Mesendoderm (in vitro differentiated cells): ENCODE measurements around the gene SLC12A8.

ENCODE experiments used
- DNase-seq: peaks from one replicate; pipeline ENCODE4 v3.0.0; 2013
- H2AK5ac ChIP-seq: 2 replicates; pipeline ENCODE4 v1.6.1; 2013; ENCODE audit warnings: low read length, inconsistent platforms
- H2BK120ac ChIP-seq: 2 replicates; pipeline ENCODE4 v1.6.1; 2013; ENCODE audit warnings: low read depth, mild to moderate bottlenecking, low read length, moderate library complexity, mixed read lengths
- H2BK15ac ChIP-seq: replicated peaks from 2 replicates; pipeline ENCODE4 v1.6.1; 2013; ENCODE audit warnings: low read depth, mild to moderate bottlenecking, moderate library complexity
- H2BK5ac ChIP-seq: 2 replicates; pipeline ENCODE4 v1.6.1; 2013; ENCODE audit warnings: low read length, inconsistent platforms
- H3K18ac ChIP-seq: 2 replicates; pipeline ENCODE4 v1.6.1; 2013; ENCODE audit warnings: mild to moderate bottlenecking, low read length, mixed read lengths
- H3K23ac ChIP-seq: one replicate; pipeline ENCODE4 v1.6.1; 2013; ENCODE audit warnings: low read length
- H3K27ac ChIP-seq: 2 replicates; pipeline ENCODE4 v1.5.1; 2013; ENCODE audit warnings: low read depth, mild to moderate bottlenecking, inconsistent platforms, low read length, moderate library complexity
- H3K27me3 ChIP-seq: 2 replicates; pipeline ENCODE4 v1.6.1; 2013; ENCODE audit warnings: low read length, control low read depth, mild to moderate bottlenecking, inconsistent platforms; ENCODE audit not compliant: insufficient read depth, poor library complexity
- H3K36me3 ChIP-seq: 2 replicates; pipeline ENCODE4 v1.6.1; 2013; ENCODE audit warnings: low read length, inconsistent platforms; ENCODE audit not compliant: control insufficient read depth, insufficient read depth
- H3K4ac ChIP-seq: one replicate; pipeline ENCODE4 v1.6.1; 2013; ENCODE audit warnings: low read depth, mild to moderate bottlenecking, low read length, moderate library complexity
- H3K4me1 ChIP-seq: 2 replicates; pipeline ENCODE4 v1.6.1; 2013; ENCODE audit warnings: low read depth, low read length, inconsistent platforms; ENCODE audit not compliant: control insufficient read depth
- H3K4me2 ChIP-seq: 2 replicates; pipeline ENCODE4 v1.6.1; 2013; ENCODE audit warnings: low read length
- H3K4me3 ChIP-seq: 2 replicates; pipeline ENCODE4 v1.5.1; 2013; ENCODE audit warnings: mild to moderate bottlenecking, low read length
- H3K56ac ChIP-seq: one replicate; pipeline ENCODE4 v1.6.1; 2013; ENCODE audit warnings: low read length
- H3K79me1 ChIP-seq: 2 replicates; pipeline ENCODE4 v1.6.1; 2013; ENCODE audit warnings: low read length, inconsistent platforms
- H3K79me2 ChIP-seq: 2 replicates; pipeline ENCODE4 v1.6.1; 2013; ENCODE audit warnings: mild to moderate bottlenecking, low read length; ENCODE audit not compliant: control insufficient read depth, insufficient read depth
- H3K9ac ChIP-seq: 2 replicates; pipeline ENCODE4 v1.6.1; 2013; ENCODE audit warnings: low read length, inconsistent platforms
- H4K5ac ChIP-seq: one replicate; pipeline ENCODE4 v1.6.1; 2013; ENCODE audit warnings: low read length
- H4K8ac ChIP-seq: one replicate; pipeline ENCODE4 v1.6.1; 2013; ENCODE audit warnings: low read depth, mild to moderate bottlenecking, control low read depth, low read length, moderate library complexity
- WGBS: extraction: QIAGEN DNeasy Blood & Tissue Kit; methylation state at CpG from one replicate; pipeline ENCODE4 v1.1.7; 2013; ENCODE audit warnings: low lambda C conversion rate, missing lambda C conversion rate; ENCODE audit not compliant: insufficient coverage; ENCODE audit errors: extremely low coverage; 5-methylcytosine and 5-hydroxymethylcytosine counted together

The SLC12A8 gene

GRCh38 chr3:125121246-125122010 lies 91.1 kb downstream of the SLC12A8 start:
- WGBS: 100% methylated on average over 2 of the region's 8 CpGs
- H3K27ac ChIP-seq: no peak overlapping the region
- H3K79me2 ChIP-seq: no peaks in the 10 kb centered on the region

GRCh38 chr3:125120379-125121122 lies 92.0 kb downstream of the SLC12A8 start:
- H3K79me1 ChIP-seq: no peaks in the 10 kb centered on the region
- H2AK5ac ChIP-seq: peak overlapping the region; percentile 4
- no peaks in the 10 kb centered on the region for H3K36me3 ChIP-seq
- no peak overlapping the region for H4K8ac ChIP-seq
- H2BK120ac ChIP-seq: peak overlapping the region; percentile 4
- H3K4me3 ChIP-seq: no peak overlapping the region
- no peak overlapping the region for H3K23ac ChIP-seq
- H3K9ac ChIP-seq: peak overlapping the region; percentile 60
- H4K5ac ChIP-seq: no peak overlapping the region
- H3K4me1 ChIP-seq: peaks cover 21% of the 10 kb centered on the region
- peak overlapping the region; percentile 51 for H3K4me2 ChIP-seq
- H3K4ac ChIP-seq: peak overlapping the region; percentile 17
- peak overlapping the region; percentile 15 for H3K27ac ChIP-seq
- no peaks in the 10 kb centered on the region for H3K27me3 ChIP-seq
- H3K18ac ChIP-seq: peak overlapping the region; percentile 63
- H3K79me2 ChIP-seq: no peaks in the 10 kb centered on the region
- DNase-seq: peak; percentile 93
- peak overlapping the region; percentile 85 for H3K56ac ChIP-seq
- H2BK5ac ChIP-seq: peak overlapping the region; percentile 36
- no CpG with 5 or more reads among the region's 20 CpGs for WGBS
- no peak overlapping the region for H2BK15ac ChIP-seq

More at GRCh38 chr3:125121246-125122010, 91.1 kb downstream of the SLC12A8 start:
- H3K36me3 ChIP-seq: no peaks in the 10 kb centered on the region
- H3K27me3 ChIP-seq: no peaks in the 10 kb centered on the region
- H3K4me2 ChIP-seq: no peak overlapping the region
- H3K9ac ChIP-seq: peak overlapping the region; percentile 25
- peak overlapping the region; percentile 77 for H2AK5ac ChIP-seq
- H2BK15ac ChIP-seq: peak overlapping the region; percentile 10
- no peak overlapping the region for H3K4ac ChIP-seq
- H3K79me1 ChIP-seq: no peaks in the 10 kb centered on the region
- H3K23ac ChIP-seq: no peak overlapping the region
- no peak overlapping the region for H3K4me3 ChIP-seq
- peak overlapping the region; percentile 85 for H3K56ac ChIP-seq
- H2BK120ac ChIP-seq: peak overlapping the region; percentile 10
- no peak overlapping the region for H4K8ac ChIP-seq
- H3K4me1 ChIP-seq: peaks cover 19% of the 10 kb centered on the region
- peak overlapping the region; percentile 54 for H2BK5ac ChIP-seq
- H4K5ac ChIP-seq: no peak overlapping the region
- DNase-seq: no peak
- H3K18ac ChIP-seq: peak overlapping the region; percentile 63

GRCh38 chr3:125119752-125120378 lies 92.7 kb downstream of the SLC12A8 start:
- Histone ChIP-seq H3K4ac (no peak overlapping the region), H3K18ac (peak overlapping the region; percentile 63), H3K27me3 (no peaks in the 10 kb centered on the region), H3K36me3 (no peaks in the 10 kb centered on the region), H3K4me3 (no peak overlapping the region), H2BK5ac (peak overlapping the region; percentile 44), H3K4me2 (peak overlapping the region; percentile 51), H2BK120ac (no peak overlapping the region), H3K9ac (peak overlapping the region; percentile 60), H4K5ac (no peak overlapping the region), H3K79me2 (no peaks in the 10 kb centered on the region), H2BK15ac (peak overlapping the region; percentile 4), H3K56ac (peak overlapping the region; percentile 85), H3K23ac (no peak overlapping the region), H3K27ac (peak overlapping the region; percentile 15), H3K79me1 (no peaks in the 10 kb centered on the region), H4K8ac (no peak overlapping the region), H3K4me1 (peaks cover 21% of the 10 kb centered on the region), H2AK5ac (peak overlapping the region; percentile 11)
- DNase-seq: no peak
- no CpG with 5 or more reads among the region's 11 CpGs for WGBS

- Histone ChIP-seq H3K56ac (no peak overlapping the region), H3K79me1 (no peaks in the 10 kb centered on the region), H3K4me1 (peaks cover 21% of the 10 kb centered on the region), H4K5ac (no peak overlapping the region), H3K4ac (peak overlapping the region; percentile 84), H2BK15ac (peak overlapping the region; percentile 42), H4K8ac (no peak overlapping the region), H2AK5ac (no peak overlapping the region), H3K9ac (no peak overlapping the region), H3K27me3 (no peaks in the 10 kb centered on the region), H2BK5ac (no peak overlapping the region), H3K36me3 (no peaks in the 10 kb centered on the region), H3K23ac (no peak overlapping the region), H3K79me2 (no peaks in the 10 kb centered on the region), H3K27ac (no peak overlapping the region), H3K4me3 (no peak overlapping the region), H2BK120ac (no peak overlapping the region), H3K18ac (peak overlapping the region; percentile 78), H3K4me2 (no peak overlapping the region)
- no CpG with 5 or more reads among the region's 8 CpGs for WGBS
- DNase-seq: no peak
Observed at GRCh38 chr3:125118600-125118999, 93.9 kb downstream of the SLC12A8 start.

- Histone ChIP-seq H3K4ac (peak overlapping the region; percentile 1), H4K8ac (no peak overlapping the region), H2BK15ac (no peak overlapping the region), H2BK5ac (no peak overlapping the region), H2BK120ac (no peak overlapping the region), H3K56ac (peak overlapping the region; percentile 15), H3K79me2 (no peaks in the 10 kb centered on the region), H3K27ac (no peak overlapping the region), H3K79me1 (no peaks in the 10 kb centered on the region), H3K9ac (no peak overlapping the region), H3K18ac (no peak overlapping the region), H3K4me2 (no peak overlapping the region), H3K27me3 (no peaks in the 10 kb centered on the region), H4K5ac (no peak overlapping the region), H3K4me3 (no peak overlapping the region), H3K4me1 (peaks cover 21% of the 10 kb centered on the region), H3K36me3 (no peaks in the 10 kb centered on the region), H3K23ac (no peak overlapping the region), H2AK5ac (peak overlapping the region; percentile 86)
- no CpG with 5 or more reads among the region's 4 CpGs for WGBS
- DNase-seq: no peak
Observed at GRCh38 chr3:125117631-125118191, 94.8 kb downstream of the SLC12A8 start.
